NCI-H446 (cell line): ENCODE results near the gene STPG3.

Experiments used
- DNase-seq, 2 experiments: peaks; one replicate each; lab custom pipeline; 2025; lab: John Stamatoyannopoulos, UW

Gene STPG3

GRCh38 chr9:137222190-137223077 is 28.7 kb upstream of the STPG3 start, which contains the start of gene RNF208:
Gene RNF208, minus strand, starts transcription at chr9:137222240. Its CDS starts 1,028 bp downstream, at chr9:137221212.
- no peak for DNase-seq

DNA sequence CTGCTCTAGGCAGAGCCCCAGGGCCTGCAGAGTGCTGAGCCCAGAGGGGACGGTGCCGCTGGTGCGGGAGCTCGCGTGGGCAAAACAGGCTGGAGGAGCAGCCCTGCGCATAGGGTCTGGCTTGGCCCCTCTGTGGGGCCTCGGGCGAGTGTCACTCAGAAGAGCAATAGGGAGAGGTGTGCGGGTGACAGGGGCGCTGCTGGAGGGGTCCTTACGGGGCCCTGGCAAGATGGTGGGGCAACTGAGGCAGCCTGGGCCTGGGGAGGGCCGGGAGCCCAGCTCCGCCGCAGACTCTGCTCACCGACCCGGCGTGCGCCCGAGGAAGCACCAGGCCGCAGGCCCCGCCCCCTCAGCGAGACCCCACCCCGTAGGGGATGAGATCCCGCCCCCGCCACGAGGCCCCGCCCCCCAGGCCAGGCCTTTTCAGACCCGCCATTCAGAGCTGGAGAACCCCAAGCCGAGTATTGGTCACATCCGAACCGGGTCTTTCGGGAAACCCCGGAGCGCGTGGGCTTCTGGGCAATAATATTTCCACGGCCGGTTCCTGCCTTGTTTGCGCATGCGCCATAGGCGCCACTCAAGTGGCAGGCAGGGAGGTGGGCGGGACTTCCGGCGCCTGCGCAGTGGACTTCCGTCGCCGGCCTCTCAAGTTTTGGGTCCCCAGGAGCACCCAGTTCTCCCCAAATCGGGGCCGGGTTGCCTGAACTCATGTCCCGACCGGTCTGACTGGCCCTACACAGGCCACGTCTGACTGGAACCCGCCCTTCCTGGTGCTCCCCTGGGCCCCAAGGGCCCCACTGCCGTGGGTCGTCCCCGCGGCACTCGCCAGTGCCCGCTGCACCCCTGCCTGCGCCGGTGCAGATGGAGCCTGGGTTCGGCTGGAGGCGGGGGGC is 27.8 kb upstream of the STPG3 start:
- peak; percentile 85 to 97 for DNase-seq

- DNase-seq: no peak
Measured at GRCh38 chr9:137224830-137225694, 26.0 kb upstream of the STPG3 start, which contains the start of gene CYSRT1. Gene CYSRT1, plus strand, starts transcription at chr9:137225174. Its CDS starts 448 bp downstream, at chr9:137225622.

- no peak for DNase-seq
Measured at GRCh38 chr9:137225699-137226331, 25.3 kb upstream of the STPG3 start.

DNA sequence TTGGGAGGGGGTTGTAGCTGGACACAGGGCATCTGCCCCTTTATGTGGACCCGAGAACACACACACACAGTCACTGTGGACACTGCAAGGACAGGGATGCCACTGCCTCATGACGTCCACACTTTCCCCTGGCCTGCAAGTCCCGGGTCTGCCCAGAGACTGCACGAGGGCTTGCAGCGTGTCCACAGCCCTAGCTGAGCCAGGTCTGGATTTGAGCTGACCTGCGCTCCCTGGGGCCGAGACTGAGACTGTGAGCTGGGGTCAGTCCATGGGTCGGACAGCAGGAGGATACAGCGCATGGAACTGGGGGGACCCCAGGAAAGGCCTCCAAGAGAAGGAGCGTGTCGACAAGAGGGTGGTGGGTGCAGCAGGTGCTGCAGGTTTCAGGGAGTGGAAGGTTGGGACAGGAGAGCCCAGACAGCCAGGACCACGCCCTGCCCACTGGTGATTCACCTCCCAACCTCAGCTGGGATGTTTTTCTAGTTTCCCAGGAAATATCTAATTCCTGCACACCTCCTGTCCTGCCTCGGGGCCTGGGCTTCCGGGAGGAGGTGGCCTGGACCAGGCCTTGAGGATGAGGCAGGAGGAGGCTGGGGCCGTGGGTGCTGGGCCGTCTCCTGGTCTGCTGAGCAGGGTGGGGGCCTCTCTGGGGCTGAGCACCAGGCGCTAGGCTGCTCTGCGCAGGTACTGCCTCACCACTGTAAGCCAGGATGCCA is 24.6 kb upstream of the STPG3 start:
- DNase-seq: no peak

- DNase-seq: peak; percentile 27 to 68
Measured at GRCh38 chr9:137227054-137227852, 23.8 kb upstream of the STPG3 start, which contains the start of gene RNF224. Gene RNF224, plus strand, starts transcription at chr9:137227502. Its CDS starts 834 bp downstream, at chr9:137228336.

- no peak for DNase-seq
Measured at GRCh38 chr9:137227853-137228505, 23.1 kb upstream of the STPG3 start.

DNA sequence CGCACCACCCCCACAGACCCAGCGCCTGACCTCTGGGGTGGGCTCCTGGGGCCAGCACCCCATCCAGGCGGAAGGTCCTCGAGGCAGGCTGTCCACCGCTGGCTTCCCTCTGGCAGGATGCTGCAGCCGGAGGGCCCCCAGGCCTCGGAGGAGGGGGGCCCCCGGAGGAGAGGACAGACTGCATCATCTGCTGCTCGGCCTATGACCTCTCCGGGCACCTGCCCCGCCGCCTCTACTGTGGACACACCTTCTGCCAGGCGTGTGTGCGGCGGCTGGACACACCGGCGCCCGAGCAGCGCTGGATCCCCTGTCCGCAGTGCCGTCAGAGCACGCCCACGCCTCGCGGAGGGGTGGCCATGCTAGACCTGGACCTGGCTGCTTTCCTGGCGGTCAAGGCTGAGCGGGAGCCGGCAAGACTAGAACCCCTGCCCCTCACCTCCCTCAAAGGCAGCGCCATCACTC is 22.5 kb upstream of the STPG3 start:
- no peak for DNase-seq

GRCh38 chr9:137228968-137229896 is 21.9 kb upstream of the STPG3 start:
- DNase-seq: no peak

GRCh38 chr9:137229903-137230704 is 21.0 kb upstream of the STPG3 start:
- DNase-seq: no peak

DNA sequence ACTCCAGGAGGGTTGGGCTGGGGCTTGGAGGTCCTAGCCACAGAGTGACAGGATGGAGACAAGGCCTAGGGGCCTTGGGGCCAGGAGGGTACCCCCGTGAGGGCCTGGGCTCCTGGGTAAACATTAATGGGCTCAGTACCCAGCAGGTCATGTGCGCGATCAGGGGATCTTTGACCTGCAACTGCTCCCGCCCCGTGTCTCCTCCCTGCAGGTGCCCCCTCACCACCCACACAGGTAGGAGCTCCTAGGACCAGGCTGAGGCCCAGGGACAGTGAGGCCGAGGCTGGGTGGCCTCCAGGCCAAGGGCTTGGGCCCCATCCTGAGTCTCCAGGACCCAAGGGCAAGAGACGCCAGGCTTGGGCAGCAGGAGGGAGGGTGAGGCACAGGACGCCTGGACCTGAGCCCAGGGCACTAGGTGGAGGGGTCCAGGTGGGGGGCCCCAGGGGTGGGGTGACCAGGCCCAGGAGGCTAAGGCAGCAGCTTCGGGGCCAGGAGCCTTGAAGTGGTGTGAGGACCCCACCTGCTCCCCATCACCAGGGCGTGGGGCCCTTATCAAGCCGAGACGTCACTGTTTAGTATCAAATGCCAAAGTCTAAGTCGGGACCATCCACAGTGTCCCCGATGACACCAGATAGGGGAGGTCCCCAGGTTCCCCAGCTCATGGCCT is 20.2 kb upstream of the STPG3 start, which contains the start of gene SLC34A3:
SLC34A3 (plus strand) TSS at position 197 of the 667 bp plus-strand sequence. CDS start 802 bp downstream, outside the sequence.
- DNase-seq: no peak

DNA sequence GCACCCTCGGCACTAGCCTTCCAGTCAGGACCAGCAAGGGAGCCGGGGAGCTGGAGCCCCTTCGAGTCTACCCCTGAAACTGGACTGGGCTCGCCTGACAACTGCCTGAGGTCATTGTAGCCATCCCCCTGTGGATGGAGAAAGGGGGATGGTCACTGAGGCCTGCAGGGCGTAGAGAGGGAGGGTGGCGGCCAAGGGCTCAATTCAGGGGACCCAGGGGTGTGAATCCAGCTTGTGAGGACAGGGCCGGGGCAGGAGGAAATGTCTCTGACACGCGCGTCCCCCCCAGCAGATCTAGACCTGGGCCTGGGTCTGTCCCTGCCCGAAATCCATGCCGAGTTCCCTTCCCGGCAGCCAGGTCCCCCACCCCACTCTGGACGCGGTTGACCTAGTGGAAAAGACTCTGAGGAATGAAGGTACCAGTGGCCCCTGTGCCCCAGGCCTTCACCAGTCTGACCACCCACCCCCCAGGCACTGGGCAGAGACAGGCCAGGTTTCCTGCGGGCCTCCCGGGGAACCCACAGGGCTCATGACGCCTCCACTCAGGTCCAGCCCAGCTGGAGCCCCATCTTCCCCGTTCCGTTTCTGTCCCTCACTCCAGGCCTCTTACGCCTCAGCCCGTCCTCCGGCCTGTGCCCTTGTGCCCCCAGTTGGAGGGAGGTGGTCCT is 19.6 kb upstream of the STPG3 start:
- DNase-seq: no peak

GRCh38 chr9:137232101-137232500 is 19.0 kb upstream of the STPG3 start:
- DNase-seq: no peak

GRCh38 chr9:137232510-137232909 is 18.6 kb upstream of the STPG3 start:
- no peak for DNase-seq

- DNase-seq: no peak
Measured at GRCh38 chr9:137233143-137233980, 17.7 kb upstream of the STPG3 start.
